ENCODE results near the gene GNG7. TPM values are rescaled to one million over a fixed set of nuclear protein-coding genes. Genes with fewer than 3 reads are reported as not detected.
"Not testable (repeated sequence)": the region's sequence is repeated elsewhere in the genome, so short reads cannot be mapped to it uniquely, and the experiment has no call there.

GNG7 gene
- total RNA-seq, 1 donor from 2014 or later, result 1.8 TPM

DNA sequence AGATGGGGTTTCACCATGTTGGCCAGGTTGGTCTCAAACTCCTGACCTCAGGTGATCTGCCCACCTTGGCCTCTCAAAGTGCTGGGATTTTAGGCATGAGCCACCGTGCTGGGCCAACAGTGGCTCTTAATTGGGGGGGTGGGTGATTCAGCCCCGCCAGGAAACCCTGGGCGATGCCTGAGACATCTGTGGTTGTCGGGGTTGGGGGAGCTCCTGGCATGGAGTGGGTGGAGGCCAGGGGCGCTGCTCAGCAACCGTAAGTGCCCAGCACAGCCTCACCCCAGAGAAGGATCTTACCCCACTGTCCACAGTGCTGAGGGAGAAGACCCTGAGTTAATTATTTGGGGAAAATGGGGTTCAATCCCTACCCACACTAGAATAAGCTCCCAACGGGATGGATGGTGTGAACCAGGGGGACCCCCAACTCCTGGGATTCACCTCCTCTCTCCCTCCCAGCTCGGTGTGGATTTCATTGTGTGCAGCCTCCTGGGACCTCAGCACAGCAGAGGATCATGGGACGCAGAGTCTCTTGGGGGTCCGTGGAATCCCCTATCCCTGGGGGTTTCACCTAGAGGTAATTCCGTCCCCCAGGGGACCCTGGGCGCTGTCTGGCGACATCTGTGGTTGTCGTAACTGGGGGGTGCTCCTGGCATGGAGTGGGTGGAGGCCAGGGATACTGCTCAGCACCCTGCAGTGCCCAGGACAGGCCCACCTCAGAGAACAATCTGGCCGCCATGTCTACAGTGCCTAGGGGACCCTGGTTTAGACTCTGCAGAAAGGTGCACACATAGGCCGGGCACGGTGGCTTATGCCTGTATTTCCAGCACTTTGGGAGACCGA is 157.7 kb downstream of the GNG7 start:
- Mint-ChIP-seq H3K9me3 (ENCODE audit: unreplicated experiment) (peaks cover 2% of the 10 kb centered on the region), H3K27ac (ENCODE audit: unreplicated experiment) (peak overlapping the region; percentile 98), H3K4me1 (ENCODE audit: low read depth, unreplicated experiment) (peaks cover 30% of the 10 kb centered on the region), H3K4me3 (ENCODE audit: unreplicated experiment) (no peak overlapping the region), H3K36me3 (ENCODE audit: low read depth, unreplicated experiment) (no peaks in the 10 kb centered on the region), H3K27me3 (ENCODE audit: low read depth, unreplicated experiment) (no peaks in the 10 kb centered on the region)
- Histone ChIP-seq H3K36me3 (ENCODE audit: insufficient read depth, low read length) (no peaks in the 10 kb centered on the region), H3K27ac (ENCODE audit: low read depth, low read length) (peak overlapping the region; percentile 95), H3K4me2 (ENCODE audit: low read length) (peak overlapping the region; percentile 80), H3K27me3 (ENCODE audit: insufficient read depth, low read length) (no peaks in the 10 kb centered on the region), H3K4me1 (ENCODE audit: insufficient read depth, low read length) (peaks cover 59% of the 10 kb centered on the region), H4K20me1 (ENCODE audit: insufficient read depth, low read length) (no peaks in the 10 kb centered on the region), H3K9me3 (ENCODE audit: insufficient read depth, low read depth, low read length) (no peaks in the 10 kb centered on the region), H2AFZ (ENCODE audit: low read depth, low read length) (no peak overlapping the region), H3K4me3 (ENCODE audit: insufficient read depth, low read depth, low read length) (no peak overlapping the region), H3K9ac (ENCODE audit: low read length) (peak overlapping the region; percentile 83), H3K79me2 (ENCODE audit: insufficient read depth, low read length) (no peaks in the 10 kb centered on the region)
- FAIRE-seq (no peak), DNase-seq (ENCODE audit: low read depth) (no peak)
- no peak for TF ChIP-seq EZH2 (IDR thresholded peaks at IDR 0.05; ENCODE audit: insufficient read depth, low read length)
- TF ChIP-seq, protein P1, sequence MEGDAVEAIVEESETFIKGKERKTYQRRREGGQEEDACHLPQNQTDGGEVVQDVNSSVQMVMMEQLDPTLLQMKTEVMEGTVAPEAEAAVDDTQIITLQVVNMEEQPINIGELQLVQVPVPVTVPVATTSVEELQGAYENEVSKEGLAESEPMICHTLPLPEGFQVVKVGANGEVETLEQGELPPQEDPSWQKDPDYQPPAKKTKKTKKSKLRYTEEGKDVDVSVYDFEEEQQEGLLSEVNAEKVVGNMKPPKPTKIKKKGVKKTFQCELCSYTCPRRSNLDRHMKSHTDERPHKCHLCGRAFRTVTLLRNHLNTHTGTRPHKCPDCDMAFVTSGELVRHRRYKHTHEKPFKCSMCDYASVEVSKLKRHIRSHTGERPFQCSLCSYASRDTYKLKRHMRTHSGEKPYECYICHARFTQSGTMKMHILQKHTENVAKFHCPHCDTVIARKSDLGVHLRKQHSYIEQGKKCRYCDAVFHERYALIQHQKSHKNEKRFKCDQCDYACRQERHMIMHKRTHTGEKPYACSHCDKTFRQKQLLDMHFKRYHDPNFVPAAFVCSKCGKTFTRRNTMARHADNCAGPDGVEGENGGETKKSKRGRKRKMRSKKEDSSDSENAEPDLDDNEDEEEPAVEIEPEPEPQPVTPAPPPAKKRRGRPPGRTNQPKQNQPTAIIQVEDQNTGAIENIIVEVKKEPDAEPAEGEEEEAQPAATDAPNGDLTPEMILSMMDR (IDR thresholded peaks at IDR 0.05; ENCODE audit: insufficient read depth, low read depth, low read length), result no peak

DNA sequence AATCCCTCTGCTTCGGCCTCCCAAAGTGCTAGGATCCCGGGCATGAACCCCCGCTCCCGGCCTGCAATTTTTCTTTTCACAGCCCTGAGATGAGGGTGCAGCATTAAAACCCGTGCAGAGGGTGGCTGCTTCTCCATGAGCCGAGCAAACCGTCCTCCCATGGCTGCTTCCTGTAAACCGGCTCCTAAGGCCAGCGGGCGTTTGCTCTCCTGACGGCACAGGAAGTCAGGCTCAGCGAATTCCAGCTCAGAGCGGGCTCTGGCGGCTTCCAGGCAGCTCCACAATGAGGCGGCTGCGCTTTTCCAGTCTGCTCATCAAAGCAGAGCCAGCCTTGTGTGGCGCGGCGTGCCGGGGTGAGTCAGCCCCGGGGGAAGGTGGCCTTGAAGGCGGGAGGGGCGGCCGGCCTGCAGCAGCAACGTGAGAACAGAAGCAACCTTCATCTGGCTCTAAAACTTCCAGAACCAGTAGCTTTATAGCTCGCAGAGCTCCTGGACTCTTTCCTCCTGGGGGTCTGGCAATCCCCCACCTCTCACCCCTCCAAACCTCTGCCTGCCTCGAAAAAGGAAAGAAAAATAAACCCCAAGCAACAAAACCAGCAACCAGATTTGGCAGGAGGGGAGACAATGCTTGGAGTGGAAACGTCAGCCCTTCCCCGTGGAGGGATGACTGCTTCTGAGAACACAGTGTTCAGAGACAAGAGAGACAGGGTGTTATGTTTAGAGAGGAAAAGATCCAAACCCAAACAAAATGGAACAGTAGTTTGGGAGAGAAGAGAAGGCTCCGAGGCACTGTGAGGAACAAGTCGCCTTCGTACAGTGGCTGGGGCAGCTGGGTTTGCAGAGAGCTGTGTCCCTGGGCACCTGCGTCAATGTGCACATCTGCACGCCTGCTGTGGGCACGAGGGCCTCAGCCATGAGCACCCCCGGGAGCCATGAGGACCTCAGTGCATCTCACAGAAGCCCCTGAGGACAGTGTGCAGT is 158.7 kb downstream of the GNG7 start:
- Histone ChIP-seq H4K20me1 (ENCODE audit: insufficient read depth, low read length) (no peaks in the 10 kb centered on the region), H3K79me2 (ENCODE audit: insufficient read depth, low read length) (no peaks in the 10 kb centered on the region), H3K36me3 (ENCODE audit: insufficient read depth, low read length) (no peaks in the 10 kb centered on the region), H3K4me2 (ENCODE audit: low read length) (peak overlapping the region; percentile 80), H3K9me3 (ENCODE audit: insufficient read depth, low read depth, low read length) (no peaks in the 10 kb centered on the region), H3K4me1 (ENCODE audit: insufficient read depth, low read length) (peaks cover 60% of the 10 kb centered on the region), H3K9ac (ENCODE audit: low read length) (peak overlapping the region; percentile 83), H2AFZ (ENCODE audit: low read depth, low read length) (peak overlapping the region; percentile 36), H3K27me3 (ENCODE audit: insufficient read depth, low read length) (no peaks in the 10 kb centered on the region), H3K27ac (ENCODE audit: low read depth, low read length) (peak overlapping the region; percentile 95), H3K4me3 (ENCODE audit: insufficient read depth, low read depth, low read length) (peak overlapping the region; percentile 22)
- H3K4me3 Mint-ChIP-seq (ENCODE audit: unreplicated experiment), result peak overlapping the region; percentile 69
- H3K27me3 Mint-ChIP-seq (ENCODE audit: low read depth, unreplicated experiment), result no peaks in the 10 kb centered on the region
- H3K4me1 Mint-ChIP-seq (ENCODE audit: low read depth, unreplicated experiment), result peaks cover 28% of the 10 kb centered on the region
- peak; percentile 66 for FAIRE-seq
- no peaks in the 10 kb centered on the region for H3K36me3 Mint-ChIP-seq (ENCODE audit: low read depth, unreplicated experiment)
- no peak for TF ChIP-seq EZH2 (IDR thresholded peaks at IDR 0.05; ENCODE audit: insufficient read depth, low read length)
- TF ChIP-seq, protein P1 (IDR thresholded peaks at IDR 0.05; ENCODE audit: insufficient read depth, low read depth, low read length), result no peak
- peak overlapping the region; percentile 98 for H3K27ac Mint-ChIP-seq (ENCODE audit: unreplicated experiment)
- DNase-seq (ENCODE audit: low read depth), result peak; percentile 98
- H3K9me3 Mint-ChIP-seq (ENCODE audit: unreplicated experiment), result no peaks in the 10 kb centered on the region

DNA sequence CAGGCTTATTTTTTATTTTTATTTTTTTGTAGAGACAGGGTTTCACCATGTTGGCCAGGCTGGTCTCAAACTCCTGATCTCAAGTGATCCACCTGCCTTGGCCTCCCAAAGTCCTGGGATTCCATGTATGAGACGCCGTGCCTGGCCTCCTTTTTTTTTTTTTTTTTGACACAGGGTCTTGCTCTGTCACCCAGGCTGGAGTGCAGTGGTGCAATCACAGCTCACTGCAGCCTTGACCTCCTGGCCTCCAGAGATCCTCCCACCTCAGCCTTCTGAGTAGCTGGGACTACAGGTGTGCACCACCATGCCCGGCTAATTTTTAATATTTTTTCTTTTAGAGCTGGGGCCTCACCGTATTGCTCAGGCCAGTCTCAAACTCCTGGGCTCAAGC is 159.4 kb downstream of the GNG7 start:
- H3K79me2 ChIP-seq (ENCODE audit: insufficient read depth, low read length); H2AFZ ChIP-seq (ENCODE audit: low read depth, low read length); H3K27me3 Mint-ChIP-seq (ENCODE audit: low read depth, unreplicated experiment); DNase-seq (ENCODE audit: low read depth); H3K27me3 ChIP-seq (ENCODE audit: insufficient read depth, low read length); H4K20me1 ChIP-seq (ENCODE audit: insufficient read depth, low read length); FAIRE-seq; H3K36me3 ChIP-seq (ENCODE audit: insufficient read depth, low read length); H3K9me3 Mint-ChIP-seq (ENCODE audit: unreplicated experiment); H3K36me3 Mint-ChIP-seq (ENCODE audit: low read depth, unreplicated experiment); H3K4me3 ChIP-seq (ENCODE audit: insufficient read depth, low read depth, low read length); H3K9me3 ChIP-seq (ENCODE audit: insufficient read depth, low read depth, low read length): not testable (repeated sequence)
- H3K27ac Mint-ChIP-seq (ENCODE audit: unreplicated experiment), result peak overlapping the region; percentile 98
- peak overlapping the region; percentile 67 for H3K4me2 ChIP-seq (ENCODE audit: low read length)
- H3K4me3 Mint-ChIP-seq (ENCODE audit: unreplicated experiment), result peak overlapping the region; percentile 69
- H3K27ac ChIP-seq (ENCODE audit: low read depth, low read length), result peak overlapping the region; percentile 95
- H3K4me1 Mint-ChIP-seq (ENCODE audit: low read depth, unreplicated experiment), result peaks cover 28% of the 10 kb centered on the region
- H3K9ac ChIP-seq (ENCODE audit: low read length), result peak overlapping the region; percentile 59
- H3K4me1 ChIP-seq (ENCODE audit: insufficient read depth, low read length), result peaks cover 60% of the 10 kb centered on the region

Measured in astrocyte (in vitro differentiated cells and primary cell).